ENCODE results near the gene B9D2. TPM values are rescaled to one million over a fixed set of nuclear protein-coding genes. Genes with fewer than 3 reads are reported as not detected.

B9D2 gene
- total RNA-seq, 6 experiments from 2014 or later: 4.9 to 6.8 (median 6.3) TPM

DNA sequence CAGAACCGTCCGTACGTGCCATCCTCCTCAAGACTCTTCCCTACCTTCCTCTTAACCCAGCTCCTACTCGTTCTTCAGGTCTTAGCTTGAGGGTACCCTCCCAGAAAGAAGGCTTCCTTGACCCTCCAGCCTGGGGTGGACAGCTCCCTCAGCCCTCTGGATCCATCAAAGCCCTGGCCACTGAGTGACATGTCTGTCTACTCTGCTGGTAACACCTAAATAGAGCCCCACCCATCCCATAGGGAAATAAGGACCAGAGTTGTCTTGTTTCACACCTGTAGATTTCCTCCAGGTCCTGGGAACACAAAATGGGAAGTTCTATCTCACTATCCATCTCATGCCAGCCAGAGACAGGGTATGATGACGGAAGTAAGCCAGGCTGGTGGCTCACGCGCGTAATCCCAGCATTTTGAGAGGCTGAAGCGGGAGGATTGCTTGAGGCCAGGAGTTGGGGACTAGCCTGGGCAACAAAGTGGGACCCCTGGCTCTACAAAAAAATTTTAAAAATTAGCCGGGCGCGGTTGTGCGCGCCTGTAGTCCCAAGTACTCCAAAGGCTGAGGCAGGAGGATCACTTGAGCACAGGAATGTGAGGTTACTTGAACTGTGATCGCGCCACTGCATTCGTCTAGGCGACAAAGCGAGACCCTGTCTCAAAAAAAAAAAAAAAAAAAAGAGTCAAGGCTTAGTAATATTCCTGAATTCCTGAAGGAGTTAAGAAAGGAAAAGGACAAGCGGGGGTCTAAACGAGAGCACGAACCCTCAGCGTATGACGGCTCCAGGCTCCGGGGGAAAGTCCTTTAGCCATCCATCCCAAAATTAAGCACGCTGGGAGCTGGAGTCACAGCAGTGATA, 54.5 kb downstream of the B9D2 start:
- H3K4me1 Mint-ChIP-seq (ENCODE audit: low read depth): peaks cover 52% of the 10 kb centered on the region
- peaks cover 10% of the 10 kb centered on the region for H3K27me3 Mint-ChIP-seq (ENCODE audit: insufficient read depth)
- TF ChIP-seq CTCF (IDR thresholded peaks at IDR 0.05): no peak
- H3K36me3 Mint-ChIP-seq (ENCODE audit: low read depth): peaks cover 33% of the 10 kb centered on the region
- peak overlapping the region; percentile 98 for H3K4me3 Mint-ChIP-seq
- H3K9me3 Mint-ChIP-seq: no peaks in the 10 kb centered on the region
- peak overlapping the region; percentile 97 for H3K27ac Mint-ChIP-seq
- no peak for DNase-seq

- Mint-ChIP-seq H3K27ac (peak overlapping the region; percentile 97), H3K9me3 (no peaks in the 10 kb centered on the region), H3K4me1 (ENCODE audit: low read depth) (peaks cover 52% of the 10 kb centered on the region), H3K36me3 (ENCODE audit: low read depth) (peaks cover 35% of the 10 kb centered on the region), H3K4me3 (peak overlapping the region; percentile 98), H3K27me3 (ENCODE audit: insufficient read depth) (peaks cover 13% of the 10 kb centered on the region)
- DNase-seq: peak; percentile 80
- peak; percentile 98 for TF ChIP-seq CTCF (IDR thresholded peaks at IDR 0.05)
These were observed 55.3 kb downstream of the B9D2 start for GRCh38 chr19:41308450-41309179.

DNA sequence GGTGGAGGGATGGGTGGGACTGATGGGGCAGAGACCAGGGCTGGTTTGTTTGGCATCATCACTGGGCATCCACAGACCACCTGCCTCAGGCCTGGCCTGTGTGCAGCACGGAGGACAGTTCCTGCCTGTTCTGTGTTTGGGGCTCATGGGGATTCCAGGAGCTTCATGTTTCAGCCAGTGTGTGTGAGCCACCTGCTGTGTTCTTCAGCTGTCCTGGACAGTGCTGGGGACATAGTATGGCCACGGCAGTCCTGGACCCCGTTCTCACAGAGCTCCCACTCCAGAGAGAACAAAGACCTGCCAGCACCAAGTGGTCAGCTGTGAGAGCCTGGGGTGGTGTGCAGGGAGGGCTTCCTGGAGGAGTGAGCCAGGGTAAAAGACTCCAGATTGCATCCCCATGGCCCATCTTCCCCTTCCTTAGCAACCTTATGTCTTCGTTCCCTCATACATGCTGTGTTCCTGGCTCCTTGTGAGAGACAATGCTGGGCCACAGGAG, 55.9 kb downstream of the B9D2 start:
- no peak for DNase-seq
- H3K27me3 Mint-ChIP-seq (ENCODE audit: insufficient read depth): peaks cover 13% of the 10 kb centered on the region
- no peak for TF ChIP-seq CTCF (IDR thresholded peaks at IDR 0.05)
- H3K4me1 Mint-ChIP-seq (ENCODE audit: low read depth): peaks cover 46% of the 10 kb centered on the region
- peak overlapping the region; percentile 98; the same call in 1 of the 2 replicates for H3K4me3 Mint-ChIP-seq
- H3K9me3 Mint-ChIP-seq: no peaks in the 10 kb centered on the region
- H3K27ac Mint-ChIP-seq: peak overlapping the region; percentile 97
- peaks cover 31% of the 10 kb centered on the region for H3K36me3 Mint-ChIP-seq (ENCODE audit: low read depth)

- peaks cover 15% of the 10 kb centered on the region for H3K27me3 Mint-ChIP-seq (ENCODE audit: insufficient read depth)
- DNase-seq: no peak
- no peak overlapping the region for H3K4me3 Mint-ChIP-seq
- H3K27ac Mint-ChIP-seq: peak overlapping the region; percentile 97
- H3K9me3 Mint-ChIP-seq: no peaks in the 10 kb centered on the region
- H3K4me1 Mint-ChIP-seq (ENCODE audit: low read depth): peaks cover 42% of the 10 kb centered on the region
- peaks cover 29% of the 10 kb centered on the region for H3K36me3 Mint-ChIP-seq (ENCODE audit: low read depth)
- TF ChIP-seq CTCF (IDR thresholded peaks at IDR 0.05): no peak
These were observed 56.7 kb downstream of the B9D2 start for GRCh38 chr19:41307090-41307875.

Measured in HFFc6 (cell line).